Epithelial cell of prostate (primary cell): ENCODE measurements around the gene OSBPL10.

Source experiments
- DNase-seq: peaks from one replicate; pipeline ENCODE4 v3.0.0-alpha.2; 2011; ENCODE audit warnings: low read depth, low spot score
- H3K27ac ChIP-seq: fragments of 450-650 bp; 2 replicates; pipeline ENCODE4 v1.5.1; 2017; ENCODE audit warnings: mild to moderate bottlenecking

Gene OSBPL10

GRCh38 chr3:31831591-31831990 lies 149.5 kb downstream of the OSBPL10 start:
- H3K27ac ChIP-seq = no peak overlapping the region
- no peak for DNase-seq

- H3K27ac ChIP-seq = no peak overlapping the region
- DNase-seq = no peak
Observed at GRCh38 chr3:31829826-31830426, 151.1 kb downstream of the OSBPL10 start.

GRCh38 chr3:31829010-31829409 lies 152.1 kb downstream of the OSBPL10 start:
- H3K27ac ChIP-seq = no peak overlapping the region
- no peak for DNase-seq

- DNase-seq = no peak
- H3K27ac ChIP-seq = no peak overlapping the region
Observed at GRCh38 chr3:31828007-31828406, 153.1 kb downstream of the OSBPL10 start.

- peak; percentile 44 for DNase-seq
- no peak overlapping the region for H3K27ac ChIP-seq
Observed at GRCh38 chr3:31823184-31823583, 157.9 kb downstream of the OSBPL10 start.

- no peak overlapping the region for H3K27ac ChIP-seq
- no peak for DNase-seq
Observed at GRCh38 chr3:31821118-31821517, 159.9 kb downstream of the OSBPL10 start.

GRCh38 chr3:31819441-31819840 lies 161.6 kb downstream of the OSBPL10 start:
- DNase-seq = no peak
- H3K27ac ChIP-seq = no peak overlapping the region

GRCh38 chr3:31817411-31817966 lies 163.6 kb downstream of the OSBPL10 start:
- H3K27ac ChIP-seq = no peak overlapping the region
- no peak for DNase-seq

- DNase-seq = no peak
- H3K27ac ChIP-seq = no peak overlapping the region
Observed at GRCh38 chr3:31815631-31816440, 165.2 kb downstream of the OSBPL10 start.

- H3K27ac ChIP-seq = no peak overlapping the region
- no peak for DNase-seq
Observed at GRCh38 chr3:31815006-31815405, 166.1 kb downstream of the OSBPL10 start.

- DNase-seq = no peak
- no peak overlapping the region for H3K27ac ChIP-seq
Observed at GRCh38 chr3:31813686-31814085, 167.4 kb downstream of the OSBPL10 start.

GRCh38 chr3:31813197-31813596 lies 167.9 kb downstream of the OSBPL10 start:
- no peak for DNase-seq
- no peak overlapping the region for H3K27ac ChIP-seq

GRCh38 chr3:31810991-31811433 lies 170.1 kb downstream of the OSBPL10 start:
- no peak for DNase-seq
- no peak overlapping the region for H3K27ac ChIP-seq

GRCh38 chr3:31808143-31808720 lies 172.8 kb downstream of the OSBPL10 start:
- no peak overlapping the region for H3K27ac ChIP-seq
- DNase-seq = no peak

- DNase-seq = no peak
- no peak overlapping the region for H3K27ac ChIP-seq
Observed at GRCh38 chr3:31804251-31805051, 176.6 kb downstream of the OSBPL10 start.

- no peak overlapping the region for H3K27ac ChIP-seq
- no peak for DNase-seq
Observed at GRCh38 chr3:31802981-31803740, 177.9 kb downstream of the OSBPL10 start.

- DNase-seq = no peak
- H3K27ac ChIP-seq = no peak overlapping the region
Observed at GRCh38 chr3:31800436-31800835, 180.6 kb downstream of the OSBPL10 start.

- no peak for DNase-seq
- H3K27ac ChIP-seq = no peak overlapping the region
Observed at GRCh38 chr3:31798840-31799239, 182.2 kb downstream of the OSBPL10 start.

- DNase-seq = no peak
- no peak overlapping the region for H3K27ac ChIP-seq
Observed at GRCh38 chr3:31793821-31794220, 187.2 kb downstream of the OSBPL10 start.

GRCh38 chr3:31791090-31791430 lies 190.0 kb downstream of the OSBPL10 start:
- H3K27ac ChIP-seq = no peak overlapping the region
- DNase-seq = no peak
